Neural progenitor cell (in vitro differentiated cells): Measurements from ENCODE around the gene CEP97.

ENCODE experiments used
- EZH2 ChIP-seq: fragments of 200-600 bp; sonication (generic); IDR thresholded peaks from 2 replicates; pipeline ENCODE4 v1.6.1; 2017; ENCODE audit warnings: antibody characterized with exemption, mild to moderate bottlenecking, moderate library complexity
- EZH2phosphoT487 ChIP-seq: fragments of 200-600 bp; sonication (generic); IDR thresholded peaks from 2 replicates; pipeline ENCODE4 v1.6.1; 2017; ENCODE audit warnings: antibody characterized with exemption
- TF ChIP-seq, protein P1 (sequence below): fragments of 200-600 bp; sonication (generic); IDR thresholded peaks from 2 replicates; pipeline ENCODE4 v1.5.1; 2017; ENCODE audit warnings: antibody characterized with exemption, mild to moderate bottlenecking

DNA sequence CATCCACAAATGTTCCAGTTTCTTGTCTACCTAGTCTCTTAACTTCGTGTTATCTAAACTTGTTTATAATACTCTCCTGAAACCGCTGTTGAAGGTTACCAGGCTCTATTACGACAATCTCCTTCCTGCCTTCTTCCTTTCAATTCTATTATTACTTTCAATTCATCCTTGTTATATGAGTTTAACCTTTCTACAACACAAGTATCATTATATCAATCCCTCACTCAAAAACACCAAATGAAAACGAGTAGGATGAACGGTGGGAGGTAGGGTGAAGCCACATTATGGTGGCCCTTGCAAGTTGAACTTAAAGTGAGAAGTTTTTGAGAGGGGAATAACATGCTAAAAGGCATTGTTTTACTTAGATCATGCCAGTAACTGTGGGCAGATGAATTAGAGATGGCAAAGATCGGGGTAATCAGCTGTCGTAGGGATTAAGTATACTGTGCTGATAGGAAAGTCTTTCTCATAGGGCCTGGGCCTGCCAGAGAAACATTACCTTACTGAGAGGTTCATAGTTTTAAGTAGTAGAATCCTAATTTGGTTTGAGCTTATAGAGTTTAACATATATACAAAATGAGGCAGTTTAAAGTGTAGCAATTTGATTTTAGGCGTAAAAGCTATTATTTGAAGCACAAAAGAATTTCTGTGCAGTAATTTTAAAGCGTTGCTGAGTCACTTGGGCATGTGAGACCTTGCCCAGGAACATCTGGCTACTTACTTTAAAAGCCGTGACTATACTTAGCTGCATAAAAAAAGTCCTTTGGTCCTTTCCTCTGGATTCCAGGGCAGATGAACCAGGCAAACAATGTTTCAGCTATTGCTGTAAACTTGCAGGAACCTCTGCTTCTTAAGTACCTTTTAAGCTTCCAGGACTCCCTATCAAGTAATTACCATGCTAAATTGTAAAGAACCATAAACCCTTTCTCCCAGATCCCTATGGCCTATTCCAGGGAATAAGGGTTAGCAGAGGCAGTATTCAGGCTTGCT, 3.3 kb upstream of the CEP97 start:
- TF ChIP-seq EZH2 (no peak), EZH2phosphoT487 (no peak)
- TF ChIP-seq, protein P1, sequence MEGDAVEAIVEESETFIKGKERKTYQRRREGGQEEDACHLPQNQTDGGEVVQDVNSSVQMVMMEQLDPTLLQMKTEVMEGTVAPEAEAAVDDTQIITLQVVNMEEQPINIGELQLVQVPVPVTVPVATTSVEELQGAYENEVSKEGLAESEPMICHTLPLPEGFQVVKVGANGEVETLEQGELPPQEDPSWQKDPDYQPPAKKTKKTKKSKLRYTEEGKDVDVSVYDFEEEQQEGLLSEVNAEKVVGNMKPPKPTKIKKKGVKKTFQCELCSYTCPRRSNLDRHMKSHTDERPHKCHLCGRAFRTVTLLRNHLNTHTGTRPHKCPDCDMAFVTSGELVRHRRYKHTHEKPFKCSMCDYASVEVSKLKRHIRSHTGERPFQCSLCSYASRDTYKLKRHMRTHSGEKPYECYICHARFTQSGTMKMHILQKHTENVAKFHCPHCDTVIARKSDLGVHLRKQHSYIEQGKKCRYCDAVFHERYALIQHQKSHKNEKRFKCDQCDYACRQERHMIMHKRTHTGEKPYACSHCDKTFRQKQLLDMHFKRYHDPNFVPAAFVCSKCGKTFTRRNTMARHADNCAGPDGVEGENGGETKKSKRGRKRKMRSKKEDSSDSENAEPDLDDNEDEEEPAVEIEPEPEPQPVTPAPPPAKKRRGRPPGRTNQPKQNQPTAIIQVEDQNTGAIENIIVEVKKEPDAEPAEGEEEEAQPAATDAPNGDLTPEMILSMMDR = no peak
